ENCODE data around the gene PDIA3. TPM values are rescaled to one million over a fixed set of nuclear protein-coding genes. Genes with fewer than 3 reads are reported as not detected.
"Not testable (repeated sequence)": the region's sequence is repeated elsewhere in the genome, so short reads cannot be mapped to it uniquely, and the experiment has no call there.

The PDIA3 gene
- 370 and 384 TPM in 2 replicates for total RNA-seq

DNA sequence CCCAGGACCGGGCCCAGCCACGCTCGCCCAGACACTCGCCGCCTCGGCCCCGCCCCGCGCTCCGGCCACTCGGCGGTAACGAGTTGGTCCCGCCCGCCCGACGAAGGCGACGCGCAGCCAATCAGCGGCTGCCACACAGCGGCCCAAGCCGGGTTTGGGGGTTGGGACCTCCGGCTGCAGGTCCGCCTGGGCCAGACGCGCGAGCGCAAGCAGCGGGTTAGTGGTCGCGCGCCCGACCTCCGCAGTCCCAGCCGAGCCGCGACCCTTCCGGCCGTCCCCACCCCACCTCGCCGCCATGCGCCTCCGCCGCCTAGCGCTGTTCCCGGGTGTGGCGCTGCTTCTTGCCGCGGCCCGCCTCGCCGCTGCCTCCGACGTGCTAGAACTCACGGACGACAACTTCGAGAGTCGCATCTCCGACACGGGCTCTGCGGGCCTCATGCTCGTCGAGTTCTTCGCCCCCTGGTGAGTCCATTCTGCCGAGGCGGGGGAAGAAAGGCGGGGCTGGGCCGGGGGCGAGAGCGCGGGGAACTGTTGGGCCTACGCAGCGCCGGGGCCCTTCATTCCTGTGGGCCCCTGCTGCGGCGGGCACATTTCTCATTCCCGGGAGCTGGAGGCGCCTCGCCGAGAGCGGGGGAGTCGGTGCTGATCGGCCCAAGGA, at the start of gene PDIA3:
PDIA3 (plus strand) TSS at position 194 of the 658 bp plus-strand sequence; CDS start at position 296, 102 bp downstream.
- intact Hi-C loops (cut with micrococcal nuclease), result loop anchor here (2.0 kb wide), 1 partner anchor 54 kb away; the partner anchor contains the start of genes HYPK and SERINC4
- H3K27me3 Mint-ChIP-seq (ENCODE audit: low read depth); H3K9me3 Mint-ChIP-seq: not testable (repeated sequence)
- Mint-ChIP-seq H3K27ac (peak within 1 kb of the TSS; percentile 96), H3K4me1 (ENCODE audit: low read depth) (peaks cover 24% of the 10 kb centered on the region), H3K4me3 (ENCODE audit: low read depth) (peak within 1 kb of the TSS; percentile 95), H3K36me3 (ENCODE audit: low read depth) (peaks cover 33% of the 10 kb centered on the region)
- peak; percentile 90 for DNase-seq (ENCODE audit: low spot score)

DNA sequence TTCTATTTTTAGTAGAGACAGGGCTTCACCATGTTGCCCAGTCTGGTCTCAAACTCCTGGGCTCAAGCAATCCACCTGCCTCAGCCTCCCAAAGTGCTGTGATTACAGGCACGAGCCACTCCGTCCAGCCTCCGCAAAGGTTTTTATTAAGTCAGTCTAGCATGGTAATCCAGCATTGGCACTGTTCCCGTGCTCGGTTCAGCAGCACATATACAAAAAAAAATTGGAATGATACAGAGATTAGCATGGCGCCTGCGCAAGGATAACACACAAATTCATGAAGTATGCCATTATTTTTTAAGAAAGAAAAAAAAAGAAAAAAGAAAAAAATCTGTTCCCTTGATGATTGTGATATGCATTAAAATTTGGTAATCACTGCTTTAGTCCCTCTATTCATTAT, 44.1 kb upstream of the PDIA3 start:
- Mint-ChIP-seq H3K4me3 (ENCODE audit: low read depth) (no peak overlapping the region), H3K27me3 (ENCODE audit: low read depth) (peaks cover 21% of the 10 kb centered on the region), H3K9me3 (no peaks in the 10 kb centered on the region), H3K36me3 (ENCODE audit: low read depth) (no peaks in the 10 kb centered on the region), H3K27ac (no peak overlapping the region), H3K4me1 (ENCODE audit: low read depth) (no peaks in the 10 kb centered on the region)
- no peak for DNase-seq (ENCODE audit: low spot score)
- intact Hi-C loops (cut with micrococcal nuclease), result no loop called here

DNA sequence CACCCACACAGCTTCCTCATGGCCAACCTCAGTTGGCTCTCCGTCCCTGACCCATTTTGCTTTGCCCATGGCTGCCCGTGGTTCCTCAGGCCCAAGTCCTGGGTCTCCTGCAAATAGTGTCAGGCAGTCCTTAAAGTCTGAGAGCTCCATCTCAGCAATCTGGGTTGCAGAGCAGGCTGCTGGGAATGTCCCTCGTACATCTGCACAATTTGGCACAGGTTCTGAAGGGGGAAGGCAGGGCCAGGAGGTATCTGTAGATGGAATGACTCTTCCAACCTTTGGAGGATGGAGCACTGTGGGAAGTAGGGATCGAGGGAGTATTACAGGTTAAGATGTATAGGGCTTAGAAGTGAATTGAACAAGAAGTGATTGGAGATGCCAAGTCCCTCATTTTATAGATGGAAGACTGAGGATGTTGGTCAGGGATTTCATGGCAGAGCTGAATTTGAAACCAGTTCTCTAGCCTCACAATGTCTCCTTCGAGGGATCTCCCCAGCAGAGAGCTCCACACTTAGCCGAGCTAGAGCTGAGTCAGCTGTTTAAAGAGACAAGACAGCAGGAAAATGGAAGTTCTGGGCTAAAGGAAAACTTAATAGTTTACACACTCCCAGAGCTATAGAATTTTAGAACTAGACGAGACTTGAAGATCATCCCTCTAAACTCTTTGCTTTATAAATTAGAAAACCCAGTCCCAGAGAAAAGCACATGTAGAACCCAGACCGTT, 43.4 kb upstream of the PDIA3 start:
- Mint-ChIP-seq H3K36me3 (ENCODE audit: low read depth) (no peaks in the 10 kb centered on the region), H3K4me3 (ENCODE audit: low read depth) (no peak overlapping the region), H3K4me1 (ENCODE audit: low read depth) (no peaks in the 10 kb centered on the region), H3K27ac (no peak overlapping the region), H3K9me3 (no peaks in the 10 kb centered on the region), H3K27me3 (ENCODE audit: low read depth) (peaks cover 14% of the 10 kb centered on the region)
- intact Hi-C loops (cut with micrococcal nuclease), result no loop called here
- no peak for DNase-seq (ENCODE audit: low spot score)

DNA sequence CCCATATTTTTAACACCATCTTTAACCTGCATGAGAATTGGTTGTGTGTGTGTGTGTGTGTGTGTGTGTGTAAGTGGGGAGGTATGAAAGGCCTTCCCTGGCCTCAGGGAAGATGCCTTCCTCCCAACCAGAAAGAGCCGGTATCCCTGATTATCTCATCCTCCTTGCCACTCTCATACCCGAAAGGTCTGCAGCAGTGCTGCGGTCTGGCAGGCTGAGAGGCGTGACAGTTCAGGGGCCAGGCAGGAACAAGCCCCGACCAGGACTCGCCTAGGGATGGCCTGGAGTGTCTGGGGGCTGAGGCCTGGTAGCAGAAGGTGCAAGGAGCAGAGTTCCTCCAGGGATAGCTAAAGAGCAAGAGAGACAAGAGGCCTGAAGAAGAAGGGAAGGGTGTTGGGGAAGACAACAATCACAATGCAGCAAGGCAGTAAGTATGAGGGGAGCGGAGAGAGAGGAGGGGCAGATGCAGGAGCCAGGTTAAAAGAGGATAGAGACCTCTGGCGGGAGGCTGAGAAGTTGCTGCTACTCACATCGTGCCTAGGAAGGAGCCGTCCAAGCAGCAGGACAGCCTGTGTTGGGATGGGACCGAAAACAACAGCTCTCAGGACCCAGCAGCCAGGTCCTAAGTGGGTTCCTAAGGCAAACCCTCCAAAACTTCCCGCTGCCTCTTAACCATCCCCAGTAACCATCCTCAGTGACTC, 35.7 kb upstream of the PDIA3 start:
- H3K36me3 Mint-ChIP-seq (ENCODE audit: low read depth); H3K4me1 Mint-ChIP-seq (ENCODE audit: low read depth); H3K9me3 Mint-ChIP-seq; H3K27ac Mint-ChIP-seq; H3K27me3 Mint-ChIP-seq (ENCODE audit: low read depth); DNase-seq (ENCODE audit: low spot score); H3K4me3 Mint-ChIP-seq (ENCODE audit: low read depth); intact Hi-C loops (cut with micrococcal nuclease): not testable (repeated sequence)

DNA sequence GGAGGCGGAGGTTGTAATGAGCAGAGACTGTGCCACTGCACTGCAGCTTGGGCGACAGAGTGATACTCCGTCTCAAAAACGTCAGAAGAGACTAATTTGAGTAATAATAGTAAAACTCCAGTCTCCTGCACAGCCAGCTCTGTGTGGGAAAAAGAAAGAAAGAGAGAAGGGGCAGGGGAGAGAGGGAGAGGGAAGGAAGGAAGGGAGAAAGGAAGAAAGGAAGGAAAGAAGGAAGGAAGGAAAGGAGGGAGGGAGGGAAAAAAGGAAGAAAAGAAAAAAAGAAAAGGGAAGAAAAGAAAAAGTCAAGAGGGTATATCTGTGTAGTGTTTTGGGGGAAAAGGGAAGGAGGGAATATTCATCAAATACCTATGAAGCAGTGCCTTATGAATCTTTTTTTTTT, 23.1 kb upstream of the PDIA3 start:
- intact Hi-C loops (cut with micrococcal nuclease), result no loop called here
- H3K27ac Mint-ChIP-seq, result no peak overlapping the region
- no peak for DNase-seq (ENCODE audit: low spot score)
- no peak overlapping the region for H3K4me3 Mint-ChIP-seq (ENCODE audit: low read depth)
- H3K9me3 Mint-ChIP-seq, result no peaks in the 10 kb centered on the region
- H3K27me3 Mint-ChIP-seq (ENCODE audit: low read depth), result peaks cover 6% of the 10 kb centered on the region
- no peaks in the 10 kb centered on the region for H3K4me1 Mint-ChIP-seq (ENCODE audit: low read depth)
- H3K36me3 Mint-ChIP-seq (ENCODE audit: low read depth), result no peaks in the 10 kb centered on the region

DNA sequence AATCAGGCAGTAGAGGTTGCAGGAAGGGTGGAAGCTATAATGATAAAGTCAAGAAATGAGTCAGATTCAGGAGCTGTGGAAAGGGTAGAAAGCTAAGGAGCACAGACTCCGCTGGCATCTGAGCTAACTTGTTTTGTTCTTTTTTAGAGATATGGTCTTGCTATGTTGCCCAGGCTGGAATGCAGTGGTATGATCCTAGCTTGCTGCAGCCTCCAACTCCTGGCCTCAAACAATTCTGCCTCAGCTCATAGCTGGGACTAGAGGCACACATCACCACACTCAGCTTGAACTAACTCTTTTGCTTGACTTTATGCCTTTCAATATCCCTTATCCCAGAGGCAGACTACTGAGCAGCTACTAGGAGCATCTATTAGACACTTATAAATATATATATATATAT, 19.9 kb upstream of the PDIA3 start:
- H3K4me1 Mint-ChIP-seq (ENCODE audit: low read depth); intact Hi-C loops (cut with micrococcal nuclease); DNase-seq (ENCODE audit: low spot score); H3K36me3 Mint-ChIP-seq (ENCODE audit: low read depth); H3K27ac Mint-ChIP-seq; H3K9me3 Mint-ChIP-seq; H3K27me3 Mint-ChIP-seq (ENCODE audit: low read depth); H3K4me3 Mint-ChIP-seq (ENCODE audit: low read depth): not testable (repeated sequence)

DNA sequence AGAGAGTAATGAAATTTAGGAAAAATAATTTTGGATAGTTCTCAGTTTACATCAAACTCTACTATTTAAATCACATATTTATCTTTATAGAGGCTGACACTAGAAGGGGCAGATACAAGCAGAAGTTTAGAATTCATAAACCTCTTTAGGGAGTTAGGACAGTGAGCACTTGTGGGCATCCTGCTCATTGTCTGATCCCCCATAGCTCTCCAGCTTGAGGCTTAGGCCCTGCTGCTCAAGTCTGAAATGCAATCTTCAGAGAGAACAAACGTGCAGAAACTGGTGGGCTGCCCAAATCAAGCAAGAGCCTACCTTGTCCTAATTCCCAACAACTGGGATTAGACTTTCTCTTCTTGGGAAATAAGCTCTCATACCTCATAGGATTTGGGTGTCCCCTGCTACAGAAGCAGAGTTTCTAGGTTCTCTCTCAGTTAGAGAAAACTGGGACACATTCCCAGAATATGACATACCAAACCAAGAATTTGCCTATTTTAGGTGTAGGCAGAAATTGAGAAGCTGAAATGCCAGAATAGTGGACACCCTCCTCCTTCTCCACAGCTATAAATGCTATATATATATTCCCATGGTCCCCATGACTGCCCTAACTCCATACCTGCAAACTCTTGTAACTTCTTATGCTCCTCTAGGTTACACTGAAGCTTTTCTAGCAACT, 18.0 kb upstream of the PDIA3 start:
- intact Hi-C loops (cut with micrococcal nuclease); H3K4me1 Mint-ChIP-seq (ENCODE audit: low read depth): not testable (repeated sequence)

DNA sequence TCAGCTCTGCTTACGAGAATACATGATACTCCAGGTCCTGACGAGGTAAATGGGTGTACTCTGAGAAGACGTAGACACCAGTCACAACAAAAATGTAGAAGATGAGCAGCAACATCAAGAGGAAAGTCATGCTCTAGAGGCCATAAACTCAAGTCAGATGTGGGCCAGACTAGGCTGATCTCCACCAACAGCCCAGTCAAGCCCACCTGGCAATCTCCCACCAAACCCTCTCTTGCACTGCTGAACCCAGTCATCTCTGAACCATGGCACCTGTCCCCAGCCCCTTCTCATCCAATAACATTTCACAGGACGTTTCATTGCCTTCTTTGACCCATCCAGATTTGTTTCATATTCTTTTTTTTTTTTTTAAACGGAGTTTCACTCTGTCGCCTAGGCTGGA, 10.8 kb upstream of the PDIA3 start:
- no peak for DNase-seq (ENCODE audit: low spot score)

More for the DNA sequence above, 18.0 kb upstream of the PDIA3 start:
- not testable (repeated sequence) for H3K27me3 Mint-ChIP-seq (ENCODE audit: low read depth); H3K9me3 Mint-ChIP-seq; DNase-seq (ENCODE audit: low spot score); H3K4me3 Mint-ChIP-seq (ENCODE audit: low read depth); H3K36me3 Mint-ChIP-seq (ENCODE audit: low read depth); H3K27ac Mint-ChIP-seq

DNA sequence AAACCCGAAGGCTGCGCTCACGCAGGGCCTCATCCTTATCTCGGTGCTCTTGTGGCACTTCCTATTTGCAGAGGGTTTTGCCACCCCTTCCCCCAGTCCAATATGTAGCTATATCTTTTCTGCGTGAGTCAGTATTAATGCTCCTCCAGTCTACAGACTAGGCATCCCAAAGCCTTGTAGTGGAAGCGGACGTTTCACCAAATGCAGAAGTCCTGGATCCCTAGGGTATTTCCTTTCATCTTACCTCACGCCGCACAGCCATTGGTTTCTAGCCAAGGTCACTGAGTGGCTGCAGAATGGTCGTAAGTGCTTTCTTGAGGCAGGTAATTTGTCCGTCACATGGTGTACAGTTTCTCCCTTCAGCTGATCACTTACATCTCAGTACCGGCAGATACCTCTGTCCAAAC, 668 bp downstream of the PDIA3 start:
- Mint-ChIP-seq H3K4me3 (ENCODE audit: low read depth) (peak overlapping the region; percentile 95), H3K36me3 (ENCODE audit: low read depth) (peaks cover 38% of the 10 kb centered on the region), H3K4me1 (ENCODE audit: low read depth) (peaks cover 29% of the 10 kb centered on the region), H3K27ac (peak overlapping the region; percentile 96)
- H3K27me3 Mint-ChIP-seq (ENCODE audit: low read depth); H3K9me3 Mint-ChIP-seq; DNase-seq (ENCODE audit: low spot score): not testable (repeated sequence)
- intact Hi-C loops (cut with micrococcal nuclease), result loop anchor here (2.0 kb wide), 1 partner anchor 54 kb away; the partner anchor contains the start of genes HYPK and SERINC4

More for the DNA sequence above, 10.8 kb upstream of the PDIA3 start:
- no peaks in the 10 kb centered on the region for H3K9me3 Mint-ChIP-seq
- H3K27ac Mint-ChIP-seq, result no peak overlapping the region
- peaks cover 10% of the 10 kb centered on the region for H3K27me3 Mint-ChIP-seq (ENCODE audit: low read depth)
- no peaks in the 10 kb centered on the region for H3K36me3 Mint-ChIP-seq (ENCODE audit: low read depth)
- H3K4me3 Mint-ChIP-seq (ENCODE audit: low read depth), result no peak overlapping the region
- peaks cover 7% of the 10 kb centered on the region for H3K4me1 Mint-ChIP-seq (ENCODE audit: low read depth)
- intact Hi-C loops (cut with micrococcal nuclease), result no loop called here

DNA sequence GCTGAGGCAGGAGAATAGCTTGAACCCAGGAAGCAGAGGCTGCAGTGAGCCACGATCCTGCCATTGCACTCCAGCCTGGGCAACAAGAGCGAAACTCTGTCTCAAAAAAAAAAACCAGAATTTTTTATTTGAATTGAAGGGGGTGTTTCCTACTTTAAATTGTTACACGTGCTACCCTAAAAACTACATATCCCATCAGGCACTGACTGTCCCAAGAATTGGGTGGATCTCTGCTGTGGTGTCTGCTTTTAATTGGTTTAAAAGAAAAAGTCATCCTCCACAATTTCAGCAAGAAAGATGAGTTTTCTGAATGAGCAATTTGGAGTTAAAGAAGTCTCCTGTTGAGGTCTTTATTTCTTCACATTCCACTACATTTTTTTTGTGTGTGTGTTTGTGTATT, 2.1 kb downstream of the PDIA3 start:
- Mint-ChIP-seq H3K4me1 (ENCODE audit: low read depth) (peaks cover 33% of the 10 kb centered on the region), H3K27me3 (ENCODE audit: low read depth) (no peaks in the 10 kb centered on the region), H3K36me3 (ENCODE audit: low read depth) (peaks cover 47% of the 10 kb centered on the region), H3K27ac (peak overlapping the region; percentile 38), H3K4me3 (ENCODE audit: low read depth) (peak overlapping the region; percentile 95), H3K9me3 (no peaks in the 10 kb centered on the region)
- intact Hi-C loops (cut with micrococcal nuclease), result loop anchor here (2.0 kb wide), 1 partner anchor 44 kb away; the partner anchor contains the start of gene SERF2
- no peak for DNase-seq (ENCODE audit: low spot score)

DNA sequence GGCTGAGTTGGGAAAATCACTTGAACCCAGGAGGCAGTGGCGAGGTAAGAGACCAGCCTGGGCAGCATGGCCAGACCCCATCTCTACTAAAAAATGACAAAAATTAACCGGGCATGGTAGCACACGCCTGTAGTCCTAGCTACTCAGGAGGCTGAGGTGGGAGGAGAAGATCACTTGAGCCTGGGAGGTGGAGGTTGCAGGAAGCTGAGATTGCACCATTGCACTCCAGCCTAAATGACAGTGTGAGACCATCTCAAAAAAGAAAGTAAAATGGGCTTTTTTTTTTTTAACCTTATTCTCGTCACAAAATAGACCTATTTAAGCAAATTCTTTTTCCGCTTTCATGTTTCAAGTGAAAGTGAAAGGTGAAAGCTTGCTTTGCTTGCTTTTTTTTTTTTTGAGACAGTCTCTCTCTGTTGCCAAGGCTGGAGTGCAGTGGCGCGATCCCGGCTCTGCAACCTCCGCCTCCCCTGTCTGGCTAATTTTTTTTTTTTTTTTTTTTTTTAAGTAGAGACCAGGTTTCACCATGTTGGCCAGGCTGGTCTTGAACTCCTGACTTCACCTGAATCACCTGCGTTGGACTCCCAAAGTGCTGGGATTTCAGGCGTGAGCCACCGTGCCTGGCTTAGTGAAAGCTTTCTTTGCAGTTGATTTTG, 3.6 kb downstream of the PDIA3 start:
- Mint-ChIP-seq H3K9me3 (no peaks in the 10 kb centered on the region), H3K36me3 (ENCODE audit: low read depth) (peaks cover 58% of the 10 kb centered on the region), H3K27ac (peak overlapping the region; percentile 72), H3K27me3 (ENCODE audit: low read depth) (no peaks in the 10 kb centered on the region), H3K4me1 (ENCODE audit: low read depth) (peaks cover 33% of the 10 kb centered on the region), H3K4me3 (ENCODE audit: low read depth) (peak overlapping the region; percentile 63)
- DNase-seq (ENCODE audit: low spot score), result peak; percentile 48
- intact Hi-C loops (cut with micrococcal nuclease), result loop anchor here (2.0 kb wide), 2 partner anchors 27 to 43 kb away; partner anchors contain the start of genes ELL3 and SERF2

DNA sequence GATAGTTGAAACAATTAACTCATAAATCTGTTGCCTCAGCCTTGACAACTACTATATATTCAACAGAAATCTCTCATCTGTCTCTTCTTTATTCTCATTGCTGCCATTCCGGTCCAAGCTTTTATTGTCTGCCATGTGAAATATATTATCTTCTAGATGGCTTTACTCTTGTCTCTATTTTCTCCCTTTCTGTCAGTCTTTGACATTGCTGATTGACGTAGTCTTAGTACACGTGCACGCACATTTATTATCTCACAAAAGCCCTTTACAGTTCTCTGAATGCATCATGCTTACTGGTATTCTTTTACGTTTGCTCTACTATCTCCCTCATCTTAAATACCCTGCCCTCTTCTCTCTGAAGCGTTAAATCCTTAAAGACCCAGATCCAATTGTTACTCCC, 5.6 kb downstream of the PDIA3 start:
- Mint-ChIP-seq H3K4me3 (ENCODE audit: low read depth) (peak overlapping the region; percentile 10), H3K36me3 (ENCODE audit: low read depth) (peaks cover 74% of the 10 kb centered on the region), H3K4me1 (ENCODE audit: low read depth) (peaks cover 30% of the 10 kb centered on the region), H3K27ac (no peak overlapping the region), H3K27me3 (ENCODE audit: low read depth) (no peaks in the 10 kb centered on the region), H3K9me3 (no peaks in the 10 kb centered on the region)
- no peak for DNase-seq (ENCODE audit: low spot score)
- intact Hi-C loops (cut with micrococcal nuclease), result loop anchor here (2.0 kb wide), 2 partner anchors 19 to 25 kb away; partner anchors contain the start of gene ELL3

Measured in activated T-helper 2 cell treated with anti-CD3 and anti-CD28 coated beads, Interferon-gamma antibody, Interleukin-2, Interleukin-4, amounts not matched to agents 10 μg/mL and 5 μg/mL and 100 μg/mL, durations not matched to agents 14 hours and 24 hours and 36 hours (primary cell).